Fibroblast of skin of left biceps (primary cell): Measurements from ENCODE around the gene ANO5.
"Not testable (repeated sequence)": the region's sequence is repeated elsewhere in the genome, so short reads cannot be mapped to it uniquely, and the experiment has no call there.

Experiments
- DNase-seq, 2 experiments: peaks; one replicate each; pipeline ENCODE4 v3.0.0-alpha.2; 2013; ENCODE audit warnings: low read depth in 2 of 2

The ANO5 gene

DNA sequence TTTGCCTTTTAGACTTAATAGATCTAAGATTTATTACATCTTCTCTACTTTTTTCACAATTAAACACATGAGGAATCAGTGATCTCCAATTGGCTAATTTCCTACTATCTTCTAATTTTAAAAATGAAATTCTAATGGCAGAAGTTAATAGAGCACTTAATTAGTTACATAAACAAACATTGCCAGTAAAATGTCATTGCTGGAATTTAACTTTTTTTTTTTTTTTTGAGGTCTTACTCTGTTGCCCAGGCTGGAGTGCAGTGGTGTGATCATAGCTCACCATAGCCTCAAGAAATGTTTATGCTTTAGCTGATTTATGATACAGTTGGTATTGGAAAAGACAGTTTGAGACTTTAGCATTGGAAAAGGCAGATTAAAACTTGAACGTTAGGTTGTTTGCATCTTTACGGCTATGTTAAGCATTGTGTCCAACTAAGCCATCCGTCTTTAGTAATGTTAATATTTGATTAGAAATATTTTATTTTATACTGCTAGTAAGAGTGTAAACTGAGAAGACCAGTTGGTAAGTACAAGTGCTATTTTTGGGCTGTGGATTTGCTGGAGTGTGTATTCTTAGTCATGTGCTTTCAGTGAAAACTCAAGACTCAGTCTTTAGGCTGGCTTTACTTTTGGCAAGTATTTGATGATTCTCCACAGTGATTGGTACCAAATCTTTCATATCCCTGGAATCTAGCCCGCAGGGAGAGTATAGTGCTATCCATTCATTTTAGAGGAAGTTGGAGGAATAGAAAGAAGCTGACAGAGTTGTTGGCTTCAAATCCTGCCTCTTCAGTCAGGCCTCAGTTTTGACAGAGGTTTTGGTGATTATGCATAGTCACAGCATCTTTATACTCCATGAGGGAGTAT is 4.5 kb downstream of the ANO5 start:
- no peak for DNase-seq

DNA sequence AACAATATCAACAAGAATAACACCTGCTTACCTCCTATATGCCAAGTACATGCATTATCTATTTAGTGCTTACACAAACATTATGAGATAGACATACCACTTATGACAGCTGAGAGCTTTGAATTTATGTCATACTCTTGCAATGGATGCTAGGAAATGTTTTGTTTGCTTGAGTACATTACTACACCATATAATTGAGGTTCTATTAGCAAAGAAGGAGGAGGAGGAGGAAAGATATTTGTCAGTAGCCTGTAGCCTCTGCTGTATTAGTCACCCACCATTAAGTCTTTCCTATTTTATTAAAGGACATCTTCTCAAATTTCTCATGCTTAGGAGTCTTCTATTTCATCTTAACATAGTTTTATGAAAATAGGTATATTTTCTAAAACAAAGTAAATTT is 6.4 kb downstream of the ANO5 start:
- DNase-seq: no peak

DNA sequence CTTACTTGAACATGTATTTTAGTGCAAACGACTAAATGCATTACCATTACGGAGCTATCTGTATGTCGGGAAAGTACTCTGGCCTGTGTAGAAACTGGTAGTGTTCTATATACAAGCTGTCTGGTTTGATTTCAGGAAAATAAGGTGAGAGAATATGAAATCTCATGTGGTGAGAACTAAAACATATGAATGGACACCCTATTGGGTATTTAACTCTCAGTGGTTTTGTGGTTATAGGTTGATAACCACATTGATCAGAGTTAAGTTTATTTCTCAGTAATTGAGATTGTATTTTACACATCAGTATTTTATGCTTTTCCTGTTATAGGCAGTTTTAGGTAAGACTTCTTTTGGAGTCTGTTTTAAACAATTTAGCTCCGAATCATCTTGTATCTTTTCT is 10.4 kb downstream of the ANO5 start:
- no peak for DNase-seq

DNA sequence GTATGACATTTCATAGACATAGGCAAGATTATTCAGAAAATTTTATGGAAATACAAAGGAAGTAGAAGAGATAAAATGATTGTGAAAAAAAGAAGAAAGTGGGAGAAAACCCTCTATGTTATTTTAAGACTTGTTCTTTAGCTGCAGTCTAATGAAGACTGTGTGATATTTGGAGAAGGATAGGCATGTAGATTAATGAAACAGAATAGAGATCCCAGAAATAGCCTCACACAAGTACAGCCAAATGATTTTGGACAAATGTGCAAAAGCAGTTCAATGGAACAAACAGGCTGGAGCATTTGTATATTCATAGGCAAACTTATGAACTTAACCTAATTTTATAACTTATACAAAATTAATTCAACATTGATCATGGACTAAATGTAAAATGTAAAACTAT is 14.3 kb downstream of the ANO5 start:
- no peak for DNase-seq

DNA sequence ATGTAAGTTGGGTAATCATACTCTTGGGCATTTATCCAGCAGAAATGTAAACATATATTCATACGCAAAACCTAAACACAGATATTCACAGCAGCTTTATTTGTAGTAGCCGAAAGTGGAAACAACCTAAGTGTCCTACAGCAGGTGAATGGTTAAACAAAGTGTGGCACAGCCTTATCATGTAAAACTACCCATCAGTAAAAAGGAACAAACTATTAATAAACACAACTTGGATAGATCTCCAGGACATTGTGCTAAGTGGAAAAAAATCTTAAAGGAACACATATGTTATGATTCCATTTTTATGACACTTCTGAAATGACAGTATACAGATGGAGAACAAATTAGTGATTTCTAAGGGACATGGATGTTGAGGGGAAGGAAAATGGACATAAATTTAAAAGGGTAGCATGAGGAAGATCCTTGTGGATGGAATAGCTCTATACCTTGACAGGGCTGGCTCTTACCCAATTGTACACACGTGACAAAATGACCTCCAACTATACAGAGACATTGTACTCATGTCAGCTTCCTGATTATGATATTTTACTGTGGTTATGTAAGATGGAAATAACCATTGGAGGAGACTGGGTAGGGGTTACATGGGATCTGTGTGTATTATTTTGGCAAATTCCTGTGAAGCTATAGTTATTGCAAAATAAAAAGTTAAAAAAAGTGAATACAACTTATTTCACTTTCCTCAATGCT is 15.4 kb downstream of the ANO5 start:
- DNase-seq: no peak

DNA sequence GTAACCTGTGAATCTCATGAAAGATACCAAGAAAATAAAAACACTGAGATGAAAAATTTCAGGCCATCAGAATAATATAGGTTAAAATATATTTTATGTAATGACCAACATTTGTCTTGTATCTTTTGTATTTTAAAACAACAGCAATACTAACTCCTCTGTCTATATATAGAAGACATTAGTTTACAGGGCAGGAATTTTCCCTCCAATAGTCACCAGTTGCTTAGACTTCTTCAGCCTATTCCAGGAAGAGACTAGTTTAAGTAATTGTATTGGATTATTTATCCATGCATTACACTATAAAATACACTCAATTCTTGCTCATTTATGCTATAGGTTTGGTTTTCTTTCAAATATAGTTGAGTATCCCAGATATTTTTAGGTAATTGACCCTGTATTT is 24.1 kb downstream of the ANO5 start:
- no peak for DNase-seq

DNA sequence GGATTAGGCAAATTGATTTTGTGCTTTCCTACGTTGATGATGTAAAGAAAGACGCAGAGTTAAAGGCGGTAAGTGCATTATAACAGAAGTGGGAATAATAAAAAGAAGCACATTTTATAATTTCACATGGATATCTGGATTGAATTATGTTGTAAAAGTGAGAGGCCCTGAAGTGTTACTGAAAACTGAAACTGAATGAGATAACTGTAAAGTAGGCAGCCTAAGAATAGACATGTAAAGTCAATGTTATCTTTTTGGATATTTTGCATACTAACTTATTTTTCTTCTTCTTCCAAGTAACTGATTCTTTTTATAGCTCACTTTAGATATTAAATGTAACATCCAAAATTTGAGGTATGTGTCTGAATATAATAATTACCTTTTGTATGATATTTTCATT is 28.3 kb downstream of the ANO5 start:
- DNase-seq: no peak

DNA sequence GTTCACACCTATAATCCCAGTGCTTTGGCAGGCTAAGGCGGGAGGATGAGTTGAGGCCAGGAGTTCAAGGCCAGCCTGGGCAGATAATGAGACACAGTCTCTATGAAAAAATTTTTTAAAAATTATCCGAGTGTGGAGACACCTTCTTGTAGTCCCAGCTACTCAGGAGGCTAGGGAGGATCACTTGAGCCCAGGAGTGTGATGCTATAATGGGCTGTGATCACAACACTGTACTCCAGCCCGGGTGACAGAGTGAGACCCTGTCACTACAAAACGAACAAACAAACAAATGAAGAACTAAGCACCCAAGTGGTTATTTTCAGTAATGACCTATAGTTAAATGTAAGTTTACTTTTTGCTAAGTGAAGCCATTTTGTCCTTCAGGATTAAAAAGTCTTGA is 32.3 kb downstream of the ANO5 start:
- no peak for DNase-seq

DNA sequence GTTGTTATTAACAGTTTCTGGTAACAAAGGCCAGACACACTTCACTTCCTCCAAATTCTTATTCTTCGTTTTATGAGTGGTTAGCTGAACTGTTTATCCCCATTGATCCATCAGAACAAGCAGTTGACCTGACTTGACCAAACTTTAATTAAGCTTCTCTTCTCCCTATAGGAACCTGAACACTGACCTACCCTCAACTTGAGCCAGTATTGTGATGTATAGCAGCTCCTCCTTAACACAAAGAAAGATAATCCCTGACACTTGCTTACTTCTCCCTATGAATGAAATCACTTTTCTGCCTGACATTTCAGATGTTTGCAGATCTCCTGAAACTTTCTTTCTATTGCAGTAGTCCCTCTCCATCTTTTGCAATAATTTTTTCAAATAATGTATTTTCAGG is 41.9 kb downstream of the ANO5 start:
- no peak for DNase-seq

DNA sequence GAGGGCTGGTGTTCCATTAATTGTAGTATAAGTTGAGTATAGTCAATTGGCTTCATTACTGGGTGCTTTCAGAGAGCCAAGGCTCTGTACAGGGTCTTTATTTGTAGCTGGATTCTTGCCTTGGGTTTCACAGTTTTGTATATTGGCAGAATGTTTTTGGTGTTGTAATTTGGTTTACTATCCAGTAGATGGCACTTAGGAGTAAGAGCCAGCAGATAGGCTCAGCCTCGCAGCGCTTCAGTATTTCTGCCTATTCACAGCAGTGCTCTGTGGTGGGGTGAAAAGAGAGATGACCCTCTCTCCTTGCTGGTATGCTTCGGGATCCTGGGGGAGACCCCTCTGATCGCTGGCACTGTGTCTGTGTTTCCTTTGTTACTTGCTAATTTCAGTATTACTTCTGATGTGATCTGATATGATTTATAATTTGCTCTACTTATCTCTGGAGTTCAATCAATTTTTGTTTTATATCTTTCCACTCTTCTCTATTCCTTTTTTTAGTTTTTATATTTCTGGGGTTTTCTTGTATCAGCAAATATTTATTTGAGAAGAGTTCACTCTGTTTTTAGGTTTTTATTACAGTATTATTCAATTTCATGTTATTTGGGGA is 52.2 kb downstream of the ANO5 start:
- peak in 1 of 2 experiments; percentile 6 for DNase-seq

DNA sequence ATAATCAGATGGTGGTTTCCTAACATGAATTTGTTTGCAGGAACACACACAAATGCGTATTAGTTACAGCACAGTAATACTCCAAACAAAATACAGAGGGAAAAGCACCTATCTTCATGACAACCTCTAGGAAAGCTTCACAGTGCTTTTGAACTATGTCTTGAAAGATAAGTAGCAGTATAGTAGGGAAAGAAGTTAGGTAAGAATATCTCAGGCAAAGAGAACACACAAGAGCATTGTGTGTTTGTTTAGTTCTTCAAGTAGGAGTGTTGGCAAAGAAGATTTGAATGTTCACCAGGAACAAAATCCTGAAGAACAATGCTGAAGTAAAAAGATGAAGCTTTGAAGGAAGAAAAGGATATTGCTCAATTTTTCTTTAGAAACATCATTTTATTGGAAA is 54.1 kb downstream of the ANO5 start:
- no peak for DNase-seq

DNA sequence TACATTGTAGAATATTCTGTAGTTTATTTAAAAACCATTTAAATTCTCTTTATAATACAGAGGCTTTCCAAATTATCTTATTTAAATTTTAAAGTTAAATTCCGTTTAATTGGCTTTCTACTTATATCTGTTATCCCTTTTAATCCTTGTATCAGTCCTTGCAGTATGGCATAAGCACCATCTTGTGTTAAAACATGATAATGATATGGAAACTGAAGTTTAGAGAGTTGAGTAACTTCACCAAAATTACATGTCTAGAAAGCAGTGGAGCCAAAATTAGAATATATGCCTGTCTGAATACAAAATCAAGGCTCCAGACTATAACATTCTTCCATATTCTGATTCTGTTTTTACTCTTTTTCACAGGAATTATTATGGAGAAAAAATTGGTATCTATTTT is 57.0 kb downstream of the ANO5 start:
- DNase-seq: no peak

DNA sequence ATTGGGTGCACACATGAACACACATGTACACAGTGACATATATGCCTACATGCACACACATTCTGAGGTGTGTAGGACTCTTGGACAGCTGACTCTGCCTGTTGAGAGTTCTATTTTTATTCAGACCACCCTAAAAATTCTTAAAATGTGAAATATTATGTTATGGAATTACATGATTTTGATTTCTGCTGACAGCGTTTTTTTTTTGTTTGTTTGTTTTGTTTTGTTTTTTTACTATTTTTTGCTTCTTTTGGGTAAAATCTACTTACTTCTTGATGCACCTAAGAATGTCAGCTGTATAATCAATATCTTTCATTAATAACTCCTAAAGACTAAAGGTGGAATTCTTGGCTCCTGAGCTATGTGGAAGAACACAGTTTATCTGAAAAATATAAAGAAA is 64.0 kb downstream of the ANO5 start:
- DNase-seq: no peak

DNA sequence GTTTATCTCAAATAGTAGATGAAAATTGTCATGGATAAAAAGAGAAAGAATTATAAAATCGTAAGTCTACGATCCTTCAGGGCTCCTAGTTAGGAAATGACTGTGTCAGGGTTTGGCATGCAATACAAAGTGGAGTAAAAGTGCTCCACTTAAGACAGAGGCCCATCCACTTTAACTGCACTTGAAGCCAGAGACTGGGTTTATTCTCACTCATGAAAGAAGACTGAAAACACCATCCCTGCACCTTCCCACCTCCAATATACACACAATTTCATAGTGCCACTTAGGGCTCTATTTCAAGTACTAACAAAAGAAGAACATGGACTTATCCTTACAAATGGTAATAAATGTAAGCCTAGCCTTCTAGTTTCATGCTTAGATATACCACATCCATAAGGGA is 70.7 kb downstream of the ANO5 start:
- DNase-seq: no peak

DNA sequence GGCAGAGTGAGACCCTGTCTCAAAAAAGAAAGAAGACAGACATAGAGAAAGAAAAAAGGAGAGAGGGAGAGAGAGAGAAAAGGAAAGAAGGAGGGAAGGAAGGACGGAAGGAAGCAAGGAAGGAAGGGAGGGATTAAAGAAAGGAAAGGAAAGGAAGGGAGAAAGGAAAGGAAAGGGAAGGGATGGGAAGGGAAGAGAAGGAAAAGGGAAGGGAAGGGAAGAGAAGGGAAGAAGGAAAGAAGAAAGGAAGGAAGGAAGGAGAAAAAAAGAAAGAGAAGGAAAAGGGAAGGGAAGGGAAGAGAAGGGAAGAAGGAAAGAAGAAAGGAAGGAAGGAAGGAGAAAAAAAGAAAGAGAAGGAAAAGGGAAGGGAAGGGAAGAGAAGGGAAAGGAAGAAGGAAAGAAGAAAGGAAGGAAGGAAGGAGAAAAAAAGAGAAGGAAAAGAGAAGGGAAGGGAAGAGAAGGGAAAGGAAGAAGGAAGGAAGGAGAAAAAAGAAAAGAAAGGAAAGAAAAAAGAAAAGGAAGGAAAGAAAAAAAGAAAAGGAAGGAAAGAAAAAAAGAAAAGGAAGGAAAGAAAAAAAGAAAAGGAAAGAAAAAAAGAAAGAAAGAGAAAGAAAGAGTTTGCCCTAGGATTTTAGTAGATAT is 76.2 kb downstream of the ANO5 start:
- not testable (repeated sequence) for DNase-seq

DNA sequence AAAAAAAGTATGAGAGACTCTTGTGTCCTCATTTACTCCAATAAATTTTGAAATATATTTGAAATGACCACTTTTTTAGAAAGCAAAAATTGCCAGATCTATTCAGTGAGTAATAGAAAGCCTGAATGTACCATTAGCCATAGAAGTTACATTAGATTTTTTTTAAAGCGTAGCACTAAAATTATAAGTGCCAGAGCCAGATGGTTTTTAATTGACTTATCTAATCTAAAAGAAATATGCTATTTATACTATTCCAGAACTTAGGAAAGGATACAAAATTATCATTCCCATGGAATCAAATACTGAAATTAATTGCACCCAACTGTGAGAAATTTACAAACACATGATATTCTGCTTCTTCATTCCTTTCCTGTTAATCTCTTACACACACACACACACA is 80.9 kb downstream of the ANO5 start:
- no peak for DNase-seq

DNA sequence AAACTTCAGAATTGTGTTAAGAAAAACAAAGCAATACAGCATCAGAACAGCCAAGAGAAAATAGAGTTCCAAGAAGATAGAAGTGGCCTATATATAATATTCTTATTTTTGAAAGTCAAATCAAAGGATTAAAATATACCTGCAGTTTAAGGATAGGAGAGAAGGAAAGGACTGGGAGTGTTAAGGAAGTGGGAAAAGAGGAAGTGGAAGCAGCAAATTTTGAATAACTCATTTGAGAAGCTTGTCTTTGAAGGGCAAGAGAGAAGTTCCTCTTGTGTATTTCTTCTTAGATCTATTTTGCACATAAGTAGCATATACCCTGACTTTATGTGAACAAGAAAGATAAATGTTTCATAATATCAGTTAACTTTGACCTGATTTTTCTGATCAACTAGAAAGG is 82.7 kb downstream of the ANO5 start:
- DNase-seq: no peak

DNA sequence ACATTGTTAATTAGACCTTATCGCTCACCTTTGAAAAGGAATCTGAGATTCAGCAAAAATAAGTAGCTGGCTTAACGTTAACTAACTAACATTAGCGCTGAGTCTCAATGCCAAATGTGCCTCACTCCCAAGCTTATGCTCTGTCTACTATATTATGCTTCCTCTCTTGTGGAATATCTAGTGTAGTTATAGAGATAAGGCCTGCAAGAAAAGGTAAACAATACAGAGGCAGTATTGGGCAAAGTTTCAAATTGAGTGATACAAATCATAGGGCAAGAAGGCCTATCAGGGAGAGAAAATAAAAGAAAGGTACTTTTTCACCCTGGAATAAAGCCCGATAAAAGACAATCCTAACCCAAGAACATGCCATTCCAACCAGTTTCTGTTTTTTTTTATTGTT is 83.7 kb downstream of the ANO5 start:
- DNase-seq: no peak

DNA sequence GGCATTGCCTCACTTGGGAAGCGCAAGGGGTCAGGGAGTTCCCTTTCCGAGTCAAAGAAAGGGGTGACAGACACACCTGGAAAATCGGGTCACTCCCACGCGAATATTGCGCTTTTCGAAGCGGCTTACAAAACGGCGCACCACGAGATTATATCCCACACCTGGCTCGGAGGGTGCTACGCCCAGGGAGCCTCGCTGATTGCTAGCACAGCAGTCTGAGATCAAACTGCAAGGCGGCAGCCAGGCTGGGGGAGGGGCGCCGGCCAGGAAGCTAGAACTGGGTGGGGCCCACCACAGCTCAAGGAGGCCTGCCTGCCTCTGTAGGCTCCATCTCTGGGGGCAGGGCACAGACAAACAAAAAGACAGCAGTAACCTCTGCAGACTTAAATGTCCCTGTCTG is 92.1 kb downstream of the ANO5 start:
- not testable (repeated sequence) for DNase-seq

DNA sequence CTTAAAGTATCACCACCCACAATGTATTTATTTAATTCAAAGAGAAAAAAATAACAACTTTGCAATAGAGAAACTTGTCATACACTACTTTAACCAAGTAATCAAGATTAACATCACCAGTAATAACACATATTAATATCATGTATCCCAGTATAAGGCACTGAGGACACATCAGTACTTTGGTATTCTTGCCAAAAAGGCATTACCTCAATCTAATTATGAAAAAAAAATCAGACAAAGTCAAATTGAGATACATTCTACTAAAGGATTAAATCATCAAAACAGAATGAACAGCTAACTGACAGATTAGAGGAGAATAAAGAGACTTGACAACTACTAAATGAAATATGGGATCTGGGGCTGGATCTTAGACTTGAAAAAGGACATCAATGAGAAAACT is 109.5 kb downstream of the ANO5 start:
- DNase-seq: no peak

DNA sequence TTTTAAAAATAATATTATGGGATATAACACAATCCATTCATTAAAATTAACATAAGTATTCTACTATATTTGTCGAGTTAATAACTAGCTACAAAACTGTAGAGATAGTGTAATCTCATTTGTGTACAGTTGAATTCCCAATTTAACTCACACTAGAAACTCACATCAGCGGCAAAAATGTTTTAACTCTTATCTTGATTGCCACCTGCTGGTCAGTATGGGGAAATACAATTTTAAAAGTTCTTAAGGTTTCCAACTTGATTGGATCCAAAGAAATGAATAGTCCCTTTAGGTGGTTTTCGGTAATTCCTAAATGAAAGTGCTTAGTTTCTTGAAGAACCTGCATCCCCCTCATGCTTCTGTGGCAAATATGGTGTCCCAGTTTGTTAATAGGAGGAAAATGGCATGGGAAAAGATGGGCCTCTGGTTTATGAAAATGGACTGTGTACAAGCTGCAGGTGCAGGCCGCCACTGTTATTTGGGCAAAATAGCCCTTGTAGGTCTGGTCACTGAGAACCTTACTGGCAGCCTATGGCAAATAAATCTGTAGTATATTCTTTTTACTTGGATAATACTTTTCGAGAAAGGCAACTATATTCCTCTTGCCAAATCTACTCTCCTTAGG is 111.6 kb downstream of the ANO5 start:
- peak in 1 of 2 experiments; percentile 2 for DNase-seq

DNA sequence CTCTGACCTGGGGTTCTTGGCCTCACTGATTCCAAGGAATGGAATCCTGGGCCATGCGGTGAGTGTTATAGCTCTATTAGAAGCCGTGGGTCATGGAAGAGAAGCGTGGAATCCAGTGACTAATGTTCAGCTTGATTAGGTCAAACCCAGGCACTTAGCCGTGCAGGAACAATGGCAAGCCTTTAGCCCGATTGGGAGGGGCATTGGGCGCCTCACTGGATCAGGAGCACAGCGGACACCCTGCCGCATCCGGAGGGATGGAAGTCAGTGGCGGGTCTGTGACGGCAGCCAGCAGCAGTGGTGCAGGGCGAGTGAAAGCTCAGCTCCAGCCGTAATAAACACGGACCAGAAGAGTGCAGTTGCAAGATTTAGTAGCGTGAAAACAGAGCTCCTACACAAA is 124.8 kb downstream of the ANO5 start:
- no peak for DNase-seq
